Keratinocyte (primary cell): Measurements from ENCODE around the gene TTC38. TPM values are rescaled to one million over a fixed set of nuclear protein-coding genes. Genes with fewer than 3 reads are reported as not detected.

Source experiments
- DNase-seq: peaks from one replicate; pipeline ENCODE4 v3.0.0-alpha.2; 2011; ENCODE audit warnings: low read depth, missing footprints, low spot score
- FAIRE-seq: peaks from 2 replicates; lab custom pipeline; 2011; peaks lifted over from hg19 to GRCh38; lab: Jason Lieb, UNC
- H2AFZ ChIP-seq: 2 replicates; pipeline ENCODE4 v1.6.0; 2012; ENCODE audit warnings: low read length, control low read depth, inconsistent platforms; ENCODE audit not compliant: control insufficient read depth
- H3K27ac ChIP-seq: 2 replicates; pipeline ENCODE4 v1.5.1; 2011; ENCODE audit warnings: low read length; ENCODE audit not compliant: control insufficient read depth, insufficient read depth
- H3K27me3 ChIP-seq: 3 replicates; pipeline ENCODE4 v1.6.0; 2011; ENCODE audit warnings: low read length; ENCODE audit not compliant: control insufficient read depth, insufficient read depth; ENCODE audit errors: extremely low read depth
- H3K36me3 ChIP-seq, 2 experiments: 2 replicates in 1 of 2; 3 replicates in 1 of 2; pipeline ENCODE4 v1.5.1; 2011; ENCODE audit warnings: low read length in 2 of 2, mild to moderate bottlenecking in 1 of 2; ENCODE audit not compliant: control insufficient read depth in 2 of 2, insufficient read depth in 2 of 2; ENCODE audit errors: extremely low read depth in 1 of 2
- H3K4me1 ChIP-seq: 3 replicates; pipeline ENCODE4 v1.5.1; 2011; ENCODE audit warnings: low read length; ENCODE audit not compliant: control insufficient read depth, insufficient read depth; ENCODE audit errors: extremely low read depth
- H3K4me2 ChIP-seq: 3 replicates; pipeline ENCODE4 v1.6.0; 2011; ENCODE audit warnings: low read depth, low read length; ENCODE audit not compliant: control insufficient read depth, insufficient read depth; ENCODE audit errors: extremely low read depth
- H3K4me3 ChIP-seq, 3 experiments: fragments of 200-600 bp in 1 of 3; sonication (generic) in 1 of 3; 2 replicates in 2 of 3; 3 replicates in 1 of 3; pipeline ENCODE4 v1.5.1; 2011 to 2016; ENCODE audit warnings: low read length in 3 of 3, mild to moderate bottlenecking in 3 of 3, control low read depth in 2 of 3, inconsistent platforms in 1 of 3, low read depth in 1 of 3, mixed read lengths in 1 of 3, mixed run types in 1 of 3, moderate library complexity in 1 of 3; ENCODE audit not compliant: control insufficient read depth in 2 of 3, insufficient read depth in 2 of 3; ENCODE audit errors: extremely low read depth in 1 of 3
- H3K79me2 ChIP-seq: 2 replicates; pipeline ENCODE4 v1.6.0; 2012; ENCODE audit warnings: low read length; ENCODE audit not compliant: control insufficient read depth, insufficient read depth
- H3K9ac ChIP-seq: 3 replicates; pipeline ENCODE4 v1.6.0; 2011; ENCODE audit warnings: low read length; ENCODE audit not compliant: control insufficient read depth, insufficient read depth; ENCODE audit errors: extremely low read depth
- H3K9me1 ChIP-seq: 3 replicates; pipeline ENCODE4 v1.6.0; 2011; ENCODE audit warnings: low read length; ENCODE audit not compliant: control insufficient read depth, insufficient read depth; ENCODE audit errors: extremely low read depth
- H3K9me3 ChIP-seq: 2 replicates; pipeline ENCODE4 v1.5.1; 2012; ENCODE audit warnings: low read depth, low read length; ENCODE audit not compliant: control insufficient read depth
- H4K20me1 ChIP-seq: 3 replicates; pipeline ENCODE4 v1.6.0; 2011; ENCODE audit warnings: low read length; ENCODE audit not compliant: control insufficient read depth, insufficient read depth; ENCODE audit errors: extremely low read depth
- EZH2 ChIP-seq: IDR thresholded peaks from one replicate; pipeline ENCODE4 v1.6.1; 2012; ENCODE audit warnings: inconsistent platforms, mild to moderate bottlenecking, low read length, moderate library complexity
- dilution Hi-C: fragments of 300-500 bp; cut with MboI; formaldehyde crosslinking; loops from one replicate; pipeline ENCODE4 v1.7.0; 2020; ENCODE audit warnings: low sequenced_read_pairs; ENCODE audit not compliant: extremely low pct_ligation_motif_present
- polyA plus RNA-seq, 5 experiments: library from polyadenylated mRNA; depleted of rRNA in 3 of 5; stranded (reverse) in 3 of 5; stranded (forward) in 1 of 5; unstranded in 1 of 5; fragments of >200 nt; gene quantifications; 1 replicate in 1 of 5; 2 replicates in 3 of 5; 3 replicates in 1 of 5; pipeline versions ENCODE4 v1.2.1 to v1.2.3, GENCODE V29; 2011 to 2012; ENCODE audit warnings: missing spikeins in 2 of 5, low read depth in 1 of 5, low replicate concordance in 1 of 5
- TF ChIP-seq, protein P1 (sequence below), 3 experiments: IDR thresholded peaks in 1 of 3; conservative IDR thresholded peaks in 1 of 3; optimal IDR thresholded peaks in 1 of 3; 2 replicates in 2 of 3; 3 replicates in 1 of 3; pipeline versions ENCODE3 to v1.5.1; 2011; ENCODE audit warnings: low read length in 3 of 3, mild to moderate bottlenecking in 3 of 3, moderate library complexity in 2 of 3, control low read depth in 1 of 3, inconsistent platforms in 1 of 3; ENCODE audit not compliant: insufficient read depth in 2 of 3; ENCODE audit errors: extremely low read depth in 1 of 3

Gene TTC38
- polyA plus RNA-seq, 1 donor (not counting 4 experiments of a cell fraction or from before 2014, with no cell fraction given), result 11.4 TPM

DNA sequence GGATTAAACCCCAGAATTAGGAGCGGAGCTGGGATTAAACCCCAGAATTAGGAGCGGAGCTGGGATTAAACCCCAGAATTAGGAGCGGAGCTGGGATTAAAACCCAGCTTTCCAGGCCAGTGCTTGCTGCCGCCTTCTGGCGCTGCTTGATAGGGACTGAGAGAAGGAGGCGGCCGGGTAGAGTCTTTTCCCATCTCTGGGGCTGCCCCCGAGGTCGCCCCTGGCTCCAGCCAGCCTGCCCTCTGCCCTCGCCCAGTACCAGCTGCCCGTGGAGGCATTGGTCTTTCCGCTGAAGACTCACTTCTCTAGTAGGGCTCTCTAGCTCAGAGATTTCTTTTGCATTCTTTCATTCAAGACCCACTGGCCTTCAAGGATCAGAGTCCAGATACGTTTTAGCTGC lies 72.9 kb downstream of the TTC38 start:
- FAIRE-seq, result no peak
- DNase-seq, result no peak
- no peak overlapping the region for H2AFZ ChIP-seq
- H3K27me3 ChIP-seq, result no peaks in the 10 kb centered on the region
- H3K9me1 ChIP-seq, result no peaks in the 10 kb centered on the region
- no peak overlapping the region for H3K4me3 ChIP-seq
- peaks cover 8% of the 10 kb centered on the region for H3K4me1 ChIP-seq
- TF ChIP-seq, protein P1, sequence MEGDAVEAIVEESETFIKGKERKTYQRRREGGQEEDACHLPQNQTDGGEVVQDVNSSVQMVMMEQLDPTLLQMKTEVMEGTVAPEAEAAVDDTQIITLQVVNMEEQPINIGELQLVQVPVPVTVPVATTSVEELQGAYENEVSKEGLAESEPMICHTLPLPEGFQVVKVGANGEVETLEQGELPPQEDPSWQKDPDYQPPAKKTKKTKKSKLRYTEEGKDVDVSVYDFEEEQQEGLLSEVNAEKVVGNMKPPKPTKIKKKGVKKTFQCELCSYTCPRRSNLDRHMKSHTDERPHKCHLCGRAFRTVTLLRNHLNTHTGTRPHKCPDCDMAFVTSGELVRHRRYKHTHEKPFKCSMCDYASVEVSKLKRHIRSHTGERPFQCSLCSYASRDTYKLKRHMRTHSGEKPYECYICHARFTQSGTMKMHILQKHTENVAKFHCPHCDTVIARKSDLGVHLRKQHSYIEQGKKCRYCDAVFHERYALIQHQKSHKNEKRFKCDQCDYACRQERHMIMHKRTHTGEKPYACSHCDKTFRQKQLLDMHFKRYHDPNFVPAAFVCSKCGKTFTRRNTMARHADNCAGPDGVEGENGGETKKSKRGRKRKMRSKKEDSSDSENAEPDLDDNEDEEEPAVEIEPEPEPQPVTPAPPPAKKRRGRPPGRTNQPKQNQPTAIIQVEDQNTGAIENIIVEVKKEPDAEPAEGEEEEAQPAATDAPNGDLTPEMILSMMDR (optimal IDR thresholded peaks at IDR 0.05 in 1 of 3, IDR thresholded peaks at IDR 0.05 in 1 of 3, conservative IDR thresholded peaks at IDR 0.05 in 1 of 3; ENCODE audit: extremely low read depth in 1 of 3, insufficient read depth in 2 of 3, low read length in 3 of 3), result no peak
- TF ChIP-seq EZH2, result no peak
- peaks cover 37% of the 10 kb centered on the region for H3K79me2 ChIP-seq
- no peaks in the 10 kb centered on the region for H4K20me1 ChIP-seq
- H3K27ac ChIP-seq, result no peak overlapping the region
- dilution Hi-C loops, result no loop called here
- H3K9me3 ChIP-seq, result no peaks in the 10 kb centered on the region
- peaks cover 34 to 44% of the 10 kb centered on the region in 2 experiments for H3K36me3 ChIP-seq
- no peak overlapping the region for H3K9ac ChIP-seq
- no peak overlapping the region for H3K4me2 ChIP-seq

Other genes starting within 250 kb of the TTC38 start
- 3.8 to 5.7 TPM (median 4.9 TPM) in 3 replicates for gene PPARA, start 117.5 kb upstream of the TTC38 start, polyA plus RNA-seq
- 5.9 to 7.7 TPM (median 7.5 TPM) in 3 replicates for gene CDPF1, start 17.7 kb upstream of the TTC38 start, polyA plus RNA-seq
- 0.01 TPM in 3 replicates for gene PKDREJ, start 4.7 kb upstream of the TTC38 start, polyA plus RNA-seq
- gene GTSE1, start 28.9 kb downstream of the TTC38 start, polyA plus RNA-seq, result 0.61 to 6.3 TPM (median 4.7 TPM) in 3 replicates
- 24.7 to 33.6 TPM (median 24.9 TPM) in 3 replicates for gene TRMU, start 67.7 kb downstream of the TTC38 start, polyA plus RNA-seq